ENCODE measurements around the gene TGFB1. TPM values are rescaled to one million over a fixed set of nuclear protein-coding genes. Genes with fewer than 3 reads are reported as not detected.
A peak's percentile ranks its signal among the peaks of the same experiment; 100 is the strongest.

Gene TGFB1
- total RNA-seq, 6 experiments from 2014 or later, result 150 to 163 (median 158) TPM

DNA sequence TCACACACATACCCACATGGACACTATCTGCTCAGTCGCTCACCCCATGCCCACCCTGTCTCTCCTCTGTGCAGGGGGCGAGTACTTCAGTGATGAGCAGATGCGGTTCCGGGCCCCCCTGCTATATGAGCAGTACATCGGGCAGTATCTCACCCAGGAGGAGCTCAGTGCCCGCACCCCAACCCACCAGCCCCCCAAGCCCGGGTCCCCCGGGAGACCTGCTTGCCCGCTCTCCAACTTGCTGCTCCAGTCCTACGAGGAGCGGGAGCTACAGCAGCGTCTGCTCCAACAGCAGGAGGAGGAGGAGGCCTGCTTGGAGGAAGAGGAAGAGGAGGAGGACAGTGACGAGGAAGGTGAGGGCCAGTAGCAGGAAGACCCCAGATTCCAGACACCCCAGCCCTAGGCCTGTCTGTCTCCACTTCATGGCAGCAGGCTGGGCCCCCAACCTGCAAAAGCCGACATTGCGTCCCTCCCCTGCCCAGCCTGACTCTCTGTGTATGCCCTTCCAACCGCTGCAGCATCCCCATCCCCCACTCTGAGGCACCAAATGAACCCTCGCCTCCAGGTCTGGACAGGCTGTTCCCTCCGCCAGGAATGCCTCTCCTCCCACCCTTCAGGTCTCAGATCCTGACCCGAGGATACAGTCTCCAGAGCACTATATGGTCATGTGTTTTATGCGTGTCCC lies 34.1 kb downstream of the TGFB1 start:
- Mint-ChIP-seq H3K4me3 (no peak overlapping the region), H3K4me1 (ENCODE audit: low read depth) (peaks cover 44% of the 10 kb centered on the region), H3K36me3 (ENCODE audit: low read depth) (peaks cover 45% of the 10 kb centered on the region), H3K9me3 (no peaks in the 10 kb centered on the region), H3K27me3 (ENCODE audit: insufficient read depth) (peaks cover 13% of the 10 kb centered on the region), H3K27ac (no peak overlapping the region)
- no peak for DNase-seq
- TF ChIP-seq, protein P1, sequence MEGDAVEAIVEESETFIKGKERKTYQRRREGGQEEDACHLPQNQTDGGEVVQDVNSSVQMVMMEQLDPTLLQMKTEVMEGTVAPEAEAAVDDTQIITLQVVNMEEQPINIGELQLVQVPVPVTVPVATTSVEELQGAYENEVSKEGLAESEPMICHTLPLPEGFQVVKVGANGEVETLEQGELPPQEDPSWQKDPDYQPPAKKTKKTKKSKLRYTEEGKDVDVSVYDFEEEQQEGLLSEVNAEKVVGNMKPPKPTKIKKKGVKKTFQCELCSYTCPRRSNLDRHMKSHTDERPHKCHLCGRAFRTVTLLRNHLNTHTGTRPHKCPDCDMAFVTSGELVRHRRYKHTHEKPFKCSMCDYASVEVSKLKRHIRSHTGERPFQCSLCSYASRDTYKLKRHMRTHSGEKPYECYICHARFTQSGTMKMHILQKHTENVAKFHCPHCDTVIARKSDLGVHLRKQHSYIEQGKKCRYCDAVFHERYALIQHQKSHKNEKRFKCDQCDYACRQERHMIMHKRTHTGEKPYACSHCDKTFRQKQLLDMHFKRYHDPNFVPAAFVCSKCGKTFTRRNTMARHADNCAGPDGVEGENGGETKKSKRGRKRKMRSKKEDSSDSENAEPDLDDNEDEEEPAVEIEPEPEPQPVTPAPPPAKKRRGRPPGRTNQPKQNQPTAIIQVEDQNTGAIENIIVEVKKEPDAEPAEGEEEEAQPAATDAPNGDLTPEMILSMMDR (IDR thresholded peaks at IDR 0.05), result no peak

DNA sequence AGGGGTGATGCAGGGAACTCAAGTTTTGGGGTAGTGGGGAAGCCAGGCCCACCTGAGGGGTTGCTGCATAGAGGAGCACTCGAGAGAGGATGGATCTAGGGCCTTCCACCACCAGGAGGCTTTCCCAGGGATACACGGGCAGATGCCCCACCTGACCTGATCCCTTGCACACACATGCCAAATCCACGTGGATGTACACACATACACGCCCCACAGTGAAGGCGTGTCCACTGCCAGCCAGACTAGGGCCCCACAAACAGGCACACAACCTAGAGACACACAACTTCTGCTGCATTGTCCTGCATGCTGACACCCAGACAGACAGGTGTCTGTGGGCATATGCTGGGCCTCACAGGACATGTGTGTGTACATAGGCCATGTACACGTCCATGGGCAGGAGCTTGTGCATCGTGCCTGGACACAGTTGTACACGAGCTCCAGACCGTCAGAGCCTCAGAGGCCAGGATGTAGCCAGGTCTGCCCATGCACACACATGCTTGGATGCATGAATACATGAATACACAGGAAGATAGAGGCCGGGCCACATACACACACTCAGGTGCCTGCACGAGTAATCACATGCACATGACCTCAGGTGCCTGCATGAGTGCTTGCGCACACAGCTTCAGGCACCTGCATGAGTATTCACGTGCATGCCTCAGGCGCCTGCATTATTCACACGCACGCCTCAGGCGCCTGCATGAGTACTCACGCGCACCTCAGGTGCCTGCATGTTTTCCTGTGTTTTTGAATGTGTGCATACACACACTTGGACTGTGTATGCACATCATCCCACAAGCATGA lies 34.8 kb downstream of the TGFB1 start:
- Mint-ChIP-seq H3K4me3 (no peak overlapping the region), H3K36me3 (ENCODE audit: low read depth) (peaks cover 45% of the 10 kb centered on the region), H3K4me1 (ENCODE audit: low read depth) (peaks cover 37% of the 10 kb centered on the region), H3K27ac (no peak overlapping the region), H3K27me3 (ENCODE audit: insufficient read depth) (peaks cover 13% of the 10 kb centered on the region), H3K9me3 (no peaks in the 10 kb centered on the region)
- DNase-seq, result no peak
- TF ChIP-seq, protein P1 (IDR thresholded peaks at IDR 0.05), result 0 out of 2 replicates have a peak, but pooled peaks have one; percentile 11

GRCh38 chr19:41316306-41316920 lies 37.3 kb downstream of the TGFB1 start:
- Mint-ChIP-seq H3K4me3 (no peak overlapping the region), H3K9me3 (no peaks in the 10 kb centered on the region), H3K4me1 (ENCODE audit: low read depth) (peaks cover 31% of the 10 kb centered on the region), H3K27ac (no peak overlapping the region), H3K27me3 (ENCODE audit: insufficient read depth) (peaks cover 9% of the 10 kb centered on the region), H3K36me3 (ENCODE audit: low read depth) (peaks cover 58% of the 10 kb centered on the region)
- no peak for DNase-seq
- TF ChIP-seq, protein P1 (IDR thresholded peaks at IDR 0.05), result no peak

GRCh38 chr19:41311613-41312012 lies 42.1 kb downstream of the TGFB1 start:
- Mint-ChIP-seq H3K27me3 (ENCODE audit: insufficient read depth) (peaks cover 10% of the 10 kb centered on the region), H3K36me3 (ENCODE audit: low read depth) (peaks cover 33% of the 10 kb centered on the region), H3K27ac (peak overlapping the region; percentile 97), H3K9me3 (no peaks in the 10 kb centered on the region), H3K4me3 (peak overlapping the region; percentile 98), H3K4me1 (ENCODE audit: low read depth) (peaks cover 52% of the 10 kb centered on the region)
- TF ChIP-seq, protein P1 (IDR thresholded peaks at IDR 0.05), result no peak
- no peak for DNase-seq

- TF ChIP-seq, protein P1 (IDR thresholded peaks at IDR 0.05), result no peak
- Mint-ChIP-seq H3K27me3 (ENCODE audit: insufficient read depth) (peaks cover 10% of the 10 kb centered on the region), H3K4me3 (peak overlapping the region; percentile 98), H3K4me1 (ENCODE audit: low read depth) (peaks cover 52% of the 10 kb centered on the region), H3K36me3 (ENCODE audit: low read depth) (peaks cover 28% of the 10 kb centered on the region), H3K27ac (peak overlapping the region; percentile 97), H3K9me3 (no peaks in the 10 kb centered on the region)
- no peak for DNase-seq
These were observed 42.6 kb downstream of the TGFB1 start for GRCh38 chr19:41311072-41311471.

Measured in HFFc6 (cell line).